Adrenal gland (tissue), 12 donors: ENCODE data around the gene KLK15. TPM values are rescaled to one million over a fixed set of nuclear protein-coding genes. Genes with fewer than 3 reads are reported as not detected.

Experiments used
- DNase-seq, 7 donors: peaks; one replicate each; pipeline ENCODE4 v3.0.0-alpha.2; 2019 to 2020
- H3K27ac ChIP-seq, 5 donors: fragments of 200-600 bp; sonication (generic) in 4 of 5; 1 replicate in 3 of 5; 2 replicates in 2 of 5; pipeline versions ENCODE4 v1.5.1 to v1.8.0; 2016 to 2020; ENCODE audit warnings: mild to moderate bottlenecking in 1 of 5
- H3K27me3 ChIP-seq: fragments of 200-600 bp; 2 replicates; pipeline ENCODE4 v1.8.0; 2021
- H3K36me3 ChIP-seq, 2 donors: fragments of 200-600 bp; replicated peaks in 1 of 2; 1 replicate in 1 of 2; 2 replicates in 1 of 2; pipeline versions ENCODE4 v1.5.1 to v1.8.0; 2018 to 2022
- H3K4me1 ChIP-seq, 2 donors: fragments of 200-600 bp; replicated peaks in 1 of 2; 1 replicate in 1 of 2; 2 replicates in 1 of 2; pipeline versions ENCODE4 v1.5.1 to v1.8.0; 2018 to 2021
- H3K4me3 ChIP-seq, 4 donors: fragments of 200-600 bp; sonication (generic) in 3 of 4; one replicate each; pipeline ENCODE4 v1.5.1; 2016 to 2018
- H3K9me3 ChIP-seq, 3 donors: fragments of 200-600 bp; sonication (generic) in 1 of 3; replicated peaks in 1 of 3; 1 replicate in 2 of 3; 2 replicates in 1 of 3; pipeline versions ENCODE4 v1.5.1 to v1.8.0; 2016 to 2021
- POLR2A ChIP-seq, 2 donors: fragments of 450-650 bp; IDR thresholded peaks; one replicate each; pipeline ENCODE4 v1.6.1; 2017; ENCODE audit warnings: antibody characterized with exemption in 2 of 2, mild to moderate bottlenecking in 2 of 2, moderate library complexity in 1 of 2
- WGBS, 4 donors: extraction: QIAGEN DNeasy Blood & Tissue Kit in 2 of 4; methylation state at CpG; one replicate each; pipeline versions ENCODE4 v1.1.5 to v1.1.7; 2013 to 2017; 5-methylcytosine and 5-hydroxymethylcytosine counted together
- intact Hi-C, 2 donors: fragments of 100-400 bp; cut with DNase I; formaldehyde crosslinking; loops; one replicate each; pipeline versions ENCODE4 v1.14.1 to v1.15.0; 2022 to 2023
- polyA plus RNA-seq, 3 donors: library from polyadenylated mRNA; stranded (reverse); fragments of 200-250 nt in 2 of 3; fragments of 350-450 nt in 1 of 3; fragmentation: Illumina TruSeq in 1 of 3; extraction: RNeasy Lipid Tissue Mini Kit (QIAGEN cat#74804) in 1 of 3; gene quantifications; one replicate each; pipeline ENCODE4 v1.2.3, GENCODE V29; 2013 to 2014
- total RNA-seq, 9 donors: library from RNA; depleted of rRNA in 4 of 9; stranded (reverse); fragments of >200 nt in 4 of 9; fragments of 120-200 nt in 1 of 9; fragmentation: NEBNext Ultra II Directional in 1 of 9; extraction: Animal tissue kit (Norgen Biotek cat#: 25700) in 1 of 9; gene quantifications; one replicate each; pipeline versions ENCODE4 v1.1.0 to v1.2.4, GENCODE V29; 2013 to 2023
- TF ChIP-seq, protein P1 (sequence below), 6 experiments: fragments of 450-650 bp in 4 of 6; fragments of 200-600 bp in 2 of 6; sonication (generic) in 1 of 6; IDR thresholded peaks; 1 replicate in 5 of 6; 2 replicates in 1 of 6; pipeline versions ENCODE4 v1.5.1 to v1.8.0; 2016 to 2021; ENCODE audit warnings: antibody characterized with exemption in 6 of 6, mild to moderate bottlenecking in 2 of 6, moderate library complexity in 1 of 6
- donor health status: healthy with polysubstance abuse.
- donor health status: Bipolar disorder and iron deficiency.
- donor health status: DM: yes; HTN: yes; CAD: no.
- donor health status: DM: no; HTN: no; CAD: no.
- donor health status: DM: no; HTN: no; CAD: no.
- donor health status: DM: yes; HTN: yes; CAD: no.

KLK15 gene
- total and polyA plus RNA-seq, 12 donors = 0.15 to 5.1 (median 0.99) TPM; not detected in 2

DNA sequence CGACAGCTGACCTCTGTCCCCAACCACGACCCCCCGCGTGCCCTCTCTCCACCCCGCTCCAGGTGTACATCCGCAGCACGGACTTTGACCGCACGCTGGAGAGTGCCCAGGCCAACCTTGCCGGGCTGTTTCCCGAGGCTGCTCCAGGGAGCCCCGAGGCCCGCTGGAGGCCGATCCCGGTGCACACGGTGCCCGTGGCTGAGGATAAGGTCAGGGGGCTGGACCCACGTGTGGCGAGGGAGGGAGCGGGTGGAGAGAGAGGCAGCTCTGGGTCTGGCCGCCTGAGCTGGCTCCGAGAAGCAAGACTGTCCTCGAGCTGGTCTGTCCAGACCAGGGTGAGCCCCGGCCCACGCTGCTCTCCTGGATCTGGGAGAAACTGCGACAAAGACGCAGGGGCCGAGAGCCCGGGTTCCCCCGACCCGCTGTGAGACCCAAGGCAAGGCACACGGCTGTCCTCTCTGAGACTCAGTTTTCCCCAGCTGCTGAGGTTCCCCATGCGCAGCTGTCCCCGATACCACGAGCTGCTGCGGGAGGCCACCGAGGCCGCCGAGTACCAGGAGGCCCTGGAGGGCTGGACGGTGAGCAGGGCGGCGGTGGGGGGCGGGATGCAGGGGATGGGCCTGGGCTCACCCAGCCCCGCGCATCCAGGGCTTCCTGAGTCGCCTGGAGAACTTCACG is 41.6 kb downstream of the KLK15 start:
- H3K4me1 ChIP-seq = no peaks in the 10 kb centered on the region
- no peak for TF ChIP-seq POLR2A (IDR thresholded peaks at IDR 0.05)
- TF ChIP-seq, protein P1, sequence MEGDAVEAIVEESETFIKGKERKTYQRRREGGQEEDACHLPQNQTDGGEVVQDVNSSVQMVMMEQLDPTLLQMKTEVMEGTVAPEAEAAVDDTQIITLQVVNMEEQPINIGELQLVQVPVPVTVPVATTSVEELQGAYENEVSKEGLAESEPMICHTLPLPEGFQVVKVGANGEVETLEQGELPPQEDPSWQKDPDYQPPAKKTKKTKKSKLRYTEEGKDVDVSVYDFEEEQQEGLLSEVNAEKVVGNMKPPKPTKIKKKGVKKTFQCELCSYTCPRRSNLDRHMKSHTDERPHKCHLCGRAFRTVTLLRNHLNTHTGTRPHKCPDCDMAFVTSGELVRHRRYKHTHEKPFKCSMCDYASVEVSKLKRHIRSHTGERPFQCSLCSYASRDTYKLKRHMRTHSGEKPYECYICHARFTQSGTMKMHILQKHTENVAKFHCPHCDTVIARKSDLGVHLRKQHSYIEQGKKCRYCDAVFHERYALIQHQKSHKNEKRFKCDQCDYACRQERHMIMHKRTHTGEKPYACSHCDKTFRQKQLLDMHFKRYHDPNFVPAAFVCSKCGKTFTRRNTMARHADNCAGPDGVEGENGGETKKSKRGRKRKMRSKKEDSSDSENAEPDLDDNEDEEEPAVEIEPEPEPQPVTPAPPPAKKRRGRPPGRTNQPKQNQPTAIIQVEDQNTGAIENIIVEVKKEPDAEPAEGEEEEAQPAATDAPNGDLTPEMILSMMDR (IDR thresholded peaks at IDR 0.05) = no peak
- H3K27me3 ChIP-seq = no peaks in the 10 kb centered on the region
- no peak overlapping the region for H3K4me3 ChIP-seq
- no peak for DNase-seq
- H3K9me3 ChIP-seq = no peaks in the 10 kb centered on the region
- 75 to 90% (median 80%) methylated on average over 14 to 47 of the region's 47 CpGs for WGBS, 4 donors
- intact Hi-C loops = loop anchor here in 1 of 2 donors (10.0 kb wide), 1 partner anchor 123 kb away; the partner anchor contains the start of gene KLK4
- no peak overlapping the region for H3K27ac ChIP-seq
- H3K36me3 ChIP-seq = no peaks in the 10 kb centered on the region

DNA sequence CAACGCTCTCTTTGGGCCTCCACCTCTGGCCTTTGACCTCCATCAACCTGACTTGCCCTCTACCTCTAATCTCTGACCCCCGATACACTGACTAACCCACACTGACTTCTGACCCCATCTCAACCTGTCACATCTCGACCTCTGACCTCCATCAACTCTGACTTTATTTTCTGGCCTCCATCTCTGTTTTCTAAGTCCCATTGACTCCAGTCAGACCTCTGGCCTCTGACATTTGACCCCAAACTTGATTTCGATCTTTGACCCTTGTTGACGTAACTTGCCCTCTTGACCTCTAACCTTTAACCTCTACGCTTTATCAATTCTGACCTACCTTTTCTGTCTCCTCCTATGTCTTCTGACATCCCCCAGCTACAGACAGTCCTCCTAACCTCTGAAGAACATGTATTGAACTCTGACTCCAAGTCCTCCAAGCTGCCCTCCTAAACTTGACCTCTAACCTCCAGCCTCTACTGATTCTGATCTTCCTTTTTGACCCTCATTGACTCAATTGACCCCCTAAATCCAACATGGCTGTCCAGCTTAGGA is 42.4 kb downstream of the KLK15 start:
- Histone ChIP-seq H3K9me3 (no peaks in the 10 kb centered on the region), H3K27me3 (no peaks in the 10 kb centered on the region), H3K36me3 (no peaks in the 10 kb centered on the region), H3K4me3 (no peak overlapping the region), H3K27ac (no peak overlapping the region), H3K4me1 (no peaks in the 10 kb centered on the region)
- 74 to 87% (median 84%) methylated on average over 6 of the region's 6 CpGs for WGBS, 4 donors
- intact Hi-C loops = loop anchor here in 1 of 2 donors (10.0 kb wide), 1 partner anchor 124 kb away; the partner anchor contains the start of gene KLK4
- TF ChIP-seq, protein P1 (IDR thresholded peaks at IDR 0.05) = no peak
- no peak for TF ChIP-seq POLR2A (IDR thresholded peaks at IDR 0.05)
- DNase-seq = no peak

DNA sequence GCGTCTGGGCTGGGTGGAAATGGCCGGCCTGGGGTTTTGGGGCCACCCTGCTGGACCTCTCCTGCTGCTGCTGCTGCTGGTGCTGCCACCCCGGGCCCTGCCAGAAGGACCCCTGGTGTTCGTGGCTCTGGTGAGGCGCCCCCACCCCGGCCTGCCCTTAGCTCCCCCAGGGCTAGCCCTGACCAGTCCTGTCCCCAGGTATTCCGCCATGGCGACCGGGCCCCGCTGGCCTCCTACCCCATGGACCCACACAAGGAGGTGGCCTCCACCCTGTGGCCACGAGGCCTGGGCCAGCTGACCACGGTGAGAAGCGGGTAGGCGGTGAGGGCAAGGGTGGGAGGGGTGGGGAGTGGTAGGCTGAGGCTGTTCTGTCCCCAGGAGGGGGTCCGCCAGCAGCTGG is 43.0 kb downstream of the KLK15 start, which contains the start of gene ACP4:
ACP4 (plus strand) TSS at position 20 of the 400 bp plus-strand sequence; CDS start at position 20, 0 bp downstream.
- no peaks in the 10 kb centered on the region for H3K9me3 ChIP-seq
- TF ChIP-seq, protein P1 (IDR thresholded peaks at IDR 0.05) = no peak
- no peak for TF ChIP-seq POLR2A (IDR thresholded peaks at IDR 0.05)
- intact Hi-C loops = loop anchor here in 1 of 2 donors (10.0 kb wide), 1 partner anchor 124 kb away; the partner anchor contains the start of gene KLK4
- no peaks in the 10 kb centered on the region for H3K4me1 ChIP-seq
- no peak within 1 kb of the TSS for H3K4me3 ChIP-seq
- 75 to 96% (median 84%) methylated on average over 1 to 15 of the region's 15 CpGs for WGBS, 4 donors
- no peak within 1 kb of the TSS for H3K27ac ChIP-seq
- no peaks in the 10 kb centered on the region for H3K27me3 ChIP-seq
- DNase-seq = no peak
- no peaks in the 10 kb centered on the region for H3K36me3 ChIP-seq

DNA sequence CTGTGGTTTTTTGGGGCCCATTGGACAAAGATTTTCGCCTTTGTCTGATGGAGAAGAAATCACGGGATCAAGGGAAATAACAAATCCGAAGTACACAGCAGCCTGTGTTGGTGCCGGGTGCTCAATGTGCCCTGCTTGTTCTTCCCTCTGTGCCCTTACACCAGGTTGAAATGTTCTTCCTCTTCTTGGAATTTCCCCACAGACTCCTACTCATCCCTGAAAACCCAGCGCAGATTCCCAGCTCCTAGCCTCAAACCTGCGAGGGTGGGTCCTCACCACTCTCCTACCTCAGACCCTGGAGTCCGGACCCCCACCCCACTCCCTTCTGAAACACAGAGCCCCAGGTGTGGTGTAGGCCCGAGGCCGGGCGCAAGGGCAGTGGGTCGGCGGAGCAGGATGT is 48.0 kb downstream of the KLK15 start:
- 84 to 90% (median 87%) methylated on average over 11 to 12 of the region's 12 CpGs for WGBS, 4 donors
- no peak overlapping the region for H3K4me3 ChIP-seq
- peaks cover 9% of the 10 kb centered on the region for H3K27me3 ChIP-seq
- H3K36me3 ChIP-seq = no peaks in the 10 kb centered on the region
- no peak for TF ChIP-seq POLR2A (IDR thresholded peaks at IDR 0.05)
- TF ChIP-seq, protein P1 (IDR thresholded peaks at IDR 0.05) = no peak
- no peaks in the 10 kb centered on the region for H3K9me3 ChIP-seq
- DNase-seq = no peak
- intact Hi-C loops = loop anchor here in 1 of 2 donors (10.0 kb wide), 2 partner anchors 139 to 431 kb away; no protein-coding TSS in a partner anchor
- no peak overlapping the region for H3K27ac ChIP-seq
- no peaks in the 10 kb centered on the region for H3K4me1 ChIP-seq
